Measurements from ENCODE around the gene JCAD. TPM values are rescaled to one million over a fixed set of nuclear protein-coding genes. Genes with fewer than 3 reads are reported as not detected.

The JCAD gene
- total RNA-seq, 2 donors from 2014 or later, result 1.8 to 23.5 TPM

GRCh38 chr10:30036341-30036740, 23.0 kb downstream of the JCAD start:
- H3K36me3 ChIP-seq, result no peaks in the 10 kb centered on the region
- no peak for TF ChIP-seq CTCF (IDR thresholded peaks at IDR 0.05)
- H3K9ac ChIP-seq (ENCODE audit: low read depth in 2 of 2, low read length in 2 of 2), result no peak overlapping the region
- no peaks in the 10 kb centered on the region for H3K27me3 ChIP-seq
- DNase-seq, result no peak
- intact Hi-C loops (cut with DNase I), result no loop called here
- H3K4me3 ChIP-seq, result no peak overlapping the region
- H3K9me3 ChIP-seq, result no peaks in the 10 kb centered on the region
- H3K4me1 ChIP-seq, result no peaks in the 10 kb centered on the region
- H3K27ac ChIP-seq, result no peak overlapping the region

- DNase-seq, result no peak
- no peak overlapping the region for H3K9ac ChIP-seq (ENCODE audit: low read depth in 2 of 2, low read length in 2 of 2)
- TF ChIP-seq CTCF (IDR thresholded peaks at IDR 0.05), result no peak
- H3K27me3 ChIP-seq, result no peaks in the 10 kb centered on the region
- H3K9me3 ChIP-seq, result no peaks in the 10 kb centered on the region
- no peak overlapping the region for H3K4me3 ChIP-seq
- H3K4me1 ChIP-seq, result no peaks in the 10 kb centered on the region
- no peak overlapping the region for H3K27ac ChIP-seq
- intact Hi-C loops (cut with DNase I), result no loop called here
- no peaks in the 10 kb centered on the region for H3K36me3 ChIP-seq
These were observed 24.8 kb downstream of the JCAD start for GRCh38 chr10:30034433-30035137.

GRCh38 chr10:30032125-30032524, 27.3 kb downstream of the JCAD start:
- no peak overlapping the region for H3K27ac ChIP-seq
- no peaks in the 10 kb centered on the region for H3K36me3 ChIP-seq
- intact Hi-C loops (cut with DNase I), result no loop called here
- no peaks in the 10 kb centered on the region for H3K9me3 ChIP-seq
- DNase-seq, result no peak
- H3K9ac ChIP-seq (ENCODE audit: low read depth in 2 of 2, low read length in 2 of 2), result no peak overlapping the region
- no peak overlapping the region for H3K4me3 ChIP-seq
- TF ChIP-seq CTCF (IDR thresholded peaks at IDR 0.05), result no peak
- H3K27me3 ChIP-seq, result no peaks in the 10 kb centered on the region
- H3K4me1 ChIP-seq, result no peaks in the 10 kb centered on the region

GRCh38 chr10:30029872-30030256, 29.5 kb downstream of the JCAD start:
- Histone ChIP-seq H3K27ac (no peak overlapping the region), H3K36me3 (no peaks in the 10 kb centered on the region), H3K9ac (ENCODE audit: low read depth in 2 of 2, low read length in 2 of 2) (no peak overlapping the region), H3K9me3 (no peaks in the 10 kb centered on the region), H3K4me3 (no peak overlapping the region), H3K4me1 (no peaks in the 10 kb centered on the region), H3K27me3 (no peaks in the 10 kb centered on the region)
- TF ChIP-seq CTCF (IDR thresholded peaks at IDR 0.05), result no peak
- no peak for DNase-seq
- intact Hi-C loops (cut with DNase I), result no loop called here

- H3K9ac ChIP-seq (ENCODE audit: low read depth in 2 of 2, low read length in 2 of 2), result no peak overlapping the region
- no peak overlapping the region for H3K27ac ChIP-seq
- no peaks in the 10 kb centered on the region for H3K4me1 ChIP-seq
- no peaks in the 10 kb centered on the region for H3K27me3 ChIP-seq
- TF ChIP-seq CTCF (IDR thresholded peaks at IDR 0.05), result no peak
- H3K9me3 ChIP-seq, result no peaks in the 10 kb centered on the region
- no peaks in the 10 kb centered on the region for H3K36me3 ChIP-seq
- no peak overlapping the region for H3K4me3 ChIP-seq
- DNase-seq, result no peak
- intact Hi-C loops (cut with DNase I), result no loop called here
These were observed 30.1 kb downstream of the JCAD start for GRCh38 chr10:30029164-30029871.

All from colonic mucosa (tissue), 4 donors.